GM19438 (cell line): ENCODE data around the gene SQSTM1.

Experiments used
- ATAC-seq: cut with Tn5 transposase; IDR thresholded peaks from one replicate; pipeline ENCODE4 v1.9.1; 2021; ENCODE audit warnings: low read depth; ENCODE audit not compliant: unreplicated experiment

SQSTM1 gene

DNA sequence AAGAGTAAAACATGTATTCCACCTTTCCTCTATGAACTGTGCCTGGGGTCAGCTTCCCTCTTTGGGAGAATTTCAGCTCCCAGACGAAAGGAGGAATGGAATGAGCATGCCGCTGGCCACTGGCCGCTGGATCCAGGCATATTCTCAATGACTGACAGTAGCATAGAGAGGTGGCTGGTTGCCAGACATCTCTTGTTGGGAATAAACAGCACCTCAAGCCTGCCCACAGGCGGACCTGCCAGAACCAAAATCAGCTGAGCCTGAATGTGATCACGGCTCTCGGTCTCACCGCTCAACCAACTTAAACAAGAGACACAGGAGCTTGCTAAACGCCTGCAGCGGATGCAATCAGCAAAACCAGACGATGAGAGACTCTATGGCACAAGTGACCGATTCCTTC, 66.4 kb downstream of the SQSTM1 start:
- ATAC-seq: no peak
